ENCODE results near the gene ZNF827. TPM values are rescaled to one million over a fixed set of nuclear protein-coding genes. Genes with fewer than 3 reads are reported as not detected.

Gene ZNF827
- total RNA-seq, 1 donor from 2014 or later = 19.5 TPM

- Histone ChIP-seq H3K4me3 (peak overlapping the region; percentile 16 to 22), H3K4me1 (peaks cover 0 to 8% of the 10 kb centered on the region in 2 donors), H3K36me3 (peaks cover under 1 to 2% of the 10 kb centered on the region in 2 donors), H3K9me3 (no peaks in the 10 kb centered on the region), H3K27ac (peak overlapping the region in 1 of 2 donors; percentile 5), H3K27me3 (no peaks in the 10 kb centered on the region)
- DNase-seq (ENCODE audit: low spot score in 2 of 2) = no peak
- TF ChIP-seq CTCF (IDR thresholded peaks at IDR 0.05) = no peak
- intact Hi-C loops (cut with DNase I) = no loop called here
Measured at GRCh38 chr4:145907812-145908211, 30.8 kb downstream of the ZNF827 start.

- Histone ChIP-seq H3K27me3 (no peaks in the 10 kb centered on the region), H3K36me3 (peaks cover 5 to 6% of the 10 kb centered on the region in 2 donors), H3K4me1 (peaks cover 0 to 8% of the 10 kb centered on the region in 2 donors), H3K27ac (peak overlapping the region in 1 of 2 donors; percentile 5), H3K9me3 (no peaks in the 10 kb centered on the region), H3K4me3 (peak overlapping the region; percentile 16 to 22)
- intact Hi-C loops (cut with DNase I) = no loop called here
- TF ChIP-seq CTCF (IDR thresholded peaks at IDR 0.05) = no peak
- DNase-seq (ENCODE audit: low spot score in 2 of 2) = no peak
Measured at GRCh38 chr4:145907390-145907789, 31.2 kb downstream of the ZNF827 start.

GRCh38 chr4:145904413-145905177 lies 34.0 kb downstream of the ZNF827 start:
- H3K9me3 ChIP-seq = no peaks in the 10 kb centered on the region
- no peak overlapping the region for H3K27ac ChIP-seq
- H3K4me1 ChIP-seq = peaks cover 0 to 8% of the 10 kb centered on the region in 2 donors
- H3K4me3 ChIP-seq = no peak overlapping the region
- intact Hi-C loops (cut with DNase I) = no loop called here
- H3K27me3 ChIP-seq = no peaks in the 10 kb centered on the region
- DNase-seq (ENCODE audit: low spot score in 2 of 2) = no peak
- TF ChIP-seq CTCF (IDR thresholded peaks at IDR 0.05) = no peak
- H3K36me3 ChIP-seq = peaks cover 10 to 15% of the 10 kb centered on the region in 2 donors

GRCh38 chr4:145902522-145902921 lies 36.1 kb downstream of the ZNF827 start:
- TF ChIP-seq CTCF (IDR thresholded peaks at IDR 0.05) = no peak
- DNase-seq (ENCODE audit: low spot score in 2 of 2) = no peak

GRCh38 chr4:145899886-145900460 lies 38.6 kb downstream of the ZNF827 start:
- no peaks in the 10 kb centered on the region for H3K4me1 ChIP-seq
- no peak for DNase-seq (ENCODE audit: low spot score in 2 of 2)
- no peaks in the 10 kb centered on the region for H3K27me3 ChIP-seq
- H3K9me3 ChIP-seq = no peaks in the 10 kb centered on the region
- no peak overlapping the region for H3K4me3 ChIP-seq
- H3K27ac ChIP-seq = no peak overlapping the region
- TF ChIP-seq CTCF (IDR thresholded peaks at IDR 0.05) = no peak
- intact Hi-C loops (cut with DNase I) = no loop called here
- peaks cover 10 to 15% of the 10 kb centered on the region in 2 donors for H3K36me3 ChIP-seq

More at GRCh38 chr4:145902522-145902921, 36.1 kb downstream of the ZNF827 start:
- Histone ChIP-seq H3K9me3 (no peaks in the 10 kb centered on the region), H3K4me3 (no peak overlapping the region), H3K4me1 (peaks cover 0 to 5% of the 10 kb centered on the region in 2 donors), H3K27ac (no peak overlapping the region), H3K27me3 (no peaks in the 10 kb centered on the region), H3K36me3 (peaks cover 10 to 15% of the 10 kb centered on the region in 2 donors)
- intact Hi-C loops (cut with DNase I) = no loop called here

Data from ascending aorta (tissue), 2 donors.